SU-DHL-6 (cell line): ENCODE measurements around the gene CASK.

Experiments
- CTCF ChIP-seq: fragments of 200-600 bp; sonication (generic); IDR thresholded peaks from one replicate; pipeline ENCODE4 v1.5.1; 2017; ENCODE audit warnings: antibody characterized with exemption, mild to moderate bottlenecking, low read length, moderate library complexity; ENCODE audit not compliant: insufficient read depth, poor library complexity, severe bottlenecking
- EZH2phosphoT487 ChIP-seq: fragments of 200-600 bp; sonication (generic), shearing (Covaris generic); conservative IDR thresholded peaks from 2 replicates; pipeline ENCODE4 v1.6.1; 2018; ENCODE audit warnings: mild to moderate bottlenecking, antibody characterized with exemption, low read length, moderate library complexity, mixed read lengths

GRCh38 chrX:41733939-41734338, 189.4 kb downstream of the CASK start:
- no peak for TF ChIP-seq CTCF
- no peak for TF ChIP-seq EZH2phosphoT487
